DMS114 treated with DMSO at 0.1 percent for 48 hours (cell line): ENCODE measurements around the gene RPTOR.
A peak's percentile ranks its signal among the peaks of the same experiment; 100 is the strongest.
"Not testable (repeated sequence)": the region's sequence is repeated elsewhere in the genome, so short reads cannot be mapped to it uniquely, and the experiment has no call there.

ENCODE experiments used
- DNase-seq: peaks from one replicate; lab custom pipeline; 2025; ENCODE audit not compliant: unreplicated experiment; lab: John Stamatoyannopoulos, UW

The RPTOR gene

GRCh38 chr17:80544655-80545498 lies at the start of gene RPTOR:
RPTOR (plus strand) TSS chr17:80544838; CDS start chr17:80545630, 792 bp downstream.
- DNase-seq, result peak; percentile 81

- no peak for DNase-seq
These were observed 46.9 kb upstream of the RPTOR start for GRCh38 chr17:80497726-80498241.

GRCh38 chr17:80498242-80498919 lies 46.3 kb upstream of the RPTOR start:
- DNase-seq, result no peak

GRCh38 chr17:80498920-80499410 lies 45.7 kb upstream of the RPTOR start:
- DNase-seq, result no peak

GRCh38 chr17:80499560-80499959 lies 45.1 kb upstream of the RPTOR start:
- no peak for DNase-seq

GRCh38 chr17:80499961-80500665 lies 44.5 kb upstream of the RPTOR start:
- no peak for DNase-seq

GRCh38 chr17:80501741-80502577 lies 42.7 kb upstream of the RPTOR start:
- no peak for DNase-seq

GRCh38 chr17:80502578-80502877 lies 42.1 kb upstream of the RPTOR start:
- DNase-seq, result no peak

- DNase-seq, result no peak
These were observed 41.6 kb upstream of the RPTOR start for GRCh38 chr17:80503031-80503430.

GRCh38 chr17:80503921-80504320 lies 40.7 kb upstream of the RPTOR start:
- DNase-seq, result no peak

- no peak for DNase-seq
These were observed 39.8 kb upstream of the RPTOR start for GRCh38 chr17:80504686-80505413.

- DNase-seq, result not testable (repeated sequence)
These were observed 37.5 kb upstream of the RPTOR start for GRCh38 chr17:80507177-80507576.

GRCh38 chr17:80507965-80508364 lies 36.7 kb upstream of the RPTOR start:
- DNase-seq, result no peak

- DNase-seq, result no peak
These were observed 35.3 kb upstream of the RPTOR start for GRCh38 chr17:80509311-80509710.

- DNase-seq, result no peak
These were observed 34.5 kb upstream of the RPTOR start for GRCh38 chr17:80510132-80510531.

- no peak for DNase-seq
These were observed 33.9 kb upstream of the RPTOR start for GRCh38 chr17:80510772-80511171.

- no peak for DNase-seq
These were observed 33.1 kb upstream of the RPTOR start for GRCh38 chr17:80511222-80512180.

GRCh38 chr17:80512233-80512632 lies 32.4 kb upstream of the RPTOR start:
- DNase-seq, result no peak

- DNase-seq, result no peak
These were observed 31.4 kb upstream of the RPTOR start for GRCh38 chr17:80513201-80513600.
